Stimulated activated effector memory CD8-positive, alpha-beta T cell treated with anti-CD3 and anti-CD28 coated beads, Interleukin-12 subunit alpha, Interleukin-12 subunit beta, amount 100 ng/mL, for 72 hours (primary cell): ENCODE results near the gene NAALADL2.

Experiments used
- ATAC-seq: fragments of 150-1000 bp; cut with Tn5 transposase; 2 replicates; pipeline ENCODE4 v1.10.0; 2021
- DNase-seq, 2 donors: peaks; one replicate each; pipeline ENCODE4 v3.0.0; 2021 to 2022; ENCODE audit warnings: low spot score in 2 of 2
- H3K27ac Mint-ChIP-seq: one replicate; pipeline ENCODE4 v1.8.0; 2022; ENCODE audit warnings: mild to moderate bottlenecking, mixed read lengths
- H3K36me3 Mint-ChIP-seq: one replicate; pipeline ENCODE4 v1.8.0; 2022; ENCODE audit warnings: mild to moderate bottlenecking, mixed read lengths
- H3K4me1 Mint-ChIP-seq: one replicate; pipeline ENCODE4 v1.8.0; 2022; ENCODE audit warnings: mixed read lengths
- H3K4me3 Mint-ChIP-seq: one replicate; pipeline ENCODE4 v1.8.0; 2022; ENCODE audit warnings: mild to moderate bottlenecking, mixed read lengths
- H3K9me3 Mint-ChIP-seq: one replicate; pipeline ENCODE4 v1.8.0; 2022; ENCODE audit warnings: mixed read lengths

NAALADL2 gene

DNA sequence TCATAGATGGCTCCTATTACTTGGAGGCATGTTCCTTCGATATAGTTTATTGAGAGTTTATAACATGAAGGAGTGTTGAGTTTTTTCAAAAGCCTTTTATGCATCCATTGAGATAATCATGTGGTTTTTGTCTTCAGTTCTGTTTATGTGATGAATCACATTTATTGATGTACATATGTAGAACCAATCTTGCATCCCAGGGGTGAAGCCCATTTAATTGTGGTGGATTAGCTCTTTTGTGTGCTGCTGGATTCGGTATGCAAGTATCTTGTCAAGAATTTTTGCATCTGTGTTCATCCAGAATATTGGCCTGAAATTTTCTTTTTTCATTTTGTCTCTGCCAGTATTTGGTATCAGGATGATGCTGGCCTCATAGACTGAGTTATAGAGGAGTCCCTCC lies 81.0 kb downstream of the NAALADL2 start:
- Mint-ChIP-seq H3K36me3 (no peaks in the 10 kb centered on the region), H3K4me1 (no peaks in the 10 kb centered on the region)

DNA sequence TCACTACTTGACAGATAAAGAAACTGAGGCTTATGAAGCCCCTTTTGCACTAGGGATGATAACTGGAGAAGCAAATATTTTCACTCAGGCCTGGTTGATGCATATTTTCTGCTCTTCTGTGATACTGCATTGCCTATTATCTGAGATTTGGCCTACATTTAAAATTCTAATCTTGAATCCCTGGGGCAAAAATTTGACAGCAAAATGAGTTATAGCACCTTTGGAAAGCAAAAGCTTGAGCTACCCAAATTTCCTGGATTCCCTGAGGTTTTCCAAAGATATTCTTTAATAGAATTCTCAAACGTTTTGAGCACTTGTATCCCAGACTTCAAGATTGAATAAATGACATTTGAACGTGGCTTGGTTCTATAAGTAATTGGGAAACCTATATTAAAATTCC lies 86.1 kb downstream of the NAALADL2 start:
- no peak overlapping the region for H3K4me3 Mint-ChIP-seq
- H3K36me3 Mint-ChIP-seq = no peaks in the 10 kb centered on the region
- H3K4me1 Mint-ChIP-seq = no peaks in the 10 kb centered on the region
- ATAC-seq (no peak), DNase-seq (no peak)
- H3K27ac Mint-ChIP-seq = no peak overlapping the region
- H3K9me3 Mint-ChIP-seq = peaks cover 17% of the 10 kb centered on the region

More for the DNA sequence above, 81.0 kb downstream of the NAALADL2 start:
- no peak for DNase-seq
- H3K27ac Mint-ChIP-seq = no peak overlapping the region
- H3K4me3 Mint-ChIP-seq = no peak overlapping the region
- H3K9me3 Mint-ChIP-seq = peaks cover 17% of the 10 kb centered on the region
- no peak for ATAC-seq

DNA sequence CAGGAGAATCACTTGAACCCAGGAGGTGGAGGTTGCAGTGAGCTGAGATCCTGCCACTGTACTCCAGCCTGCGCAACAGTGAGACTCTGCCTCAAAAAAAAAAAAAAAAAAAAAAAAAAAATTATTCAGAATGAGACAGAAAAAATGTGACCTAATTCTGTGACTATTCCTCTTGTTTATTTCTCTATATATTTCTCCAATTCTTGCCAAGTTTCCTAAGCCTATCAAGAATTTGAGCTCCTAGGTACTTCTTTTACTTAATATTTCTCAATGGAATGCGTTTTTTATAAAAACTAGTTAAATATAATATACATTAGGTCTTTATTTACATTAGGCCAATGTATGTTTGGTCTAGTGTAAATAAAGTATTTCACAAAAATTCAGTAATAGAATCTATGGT lies 86.8 kb downstream of the NAALADL2 start:
- no peak for DNase-seq
- Mint-ChIP-seq H3K4me3 (no peak overlapping the region), H3K4me1 (no peaks in the 10 kb centered on the region), H3K27ac (no peak overlapping the region), H3K9me3 (peaks cover 12% of the 10 kb centered on the region), H3K36me3 (no peaks in the 10 kb centered on the region)
- no peak for ATAC-seq

DNA sequence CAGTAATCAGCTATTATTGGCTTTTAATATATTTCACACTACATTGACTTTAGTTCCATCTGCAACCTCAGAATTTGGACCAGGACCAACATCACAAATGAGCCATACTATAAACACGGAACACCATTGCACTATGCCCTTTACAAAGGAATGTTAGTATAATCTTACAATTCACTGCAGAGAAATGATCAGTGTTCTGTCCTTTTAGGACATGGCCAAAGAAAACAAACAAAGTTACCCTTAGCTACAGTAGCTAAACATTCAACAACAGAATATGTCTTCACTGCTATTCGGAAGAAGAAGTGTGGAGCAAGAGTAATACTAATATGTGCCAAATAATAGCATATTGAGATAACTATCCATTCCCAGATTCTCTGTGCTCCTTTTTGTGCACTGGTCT lies 90.4 kb downstream of the NAALADL2 start:
- H3K4me3 Mint-ChIP-seq = no peak overlapping the region
- H3K4me1 Mint-ChIP-seq = no peaks in the 10 kb centered on the region
- ATAC-seq (no peak), DNase-seq (no peak)
- no peak overlapping the region for H3K27ac Mint-ChIP-seq
- peaks cover 15% of the 10 kb centered on the region for H3K9me3 Mint-ChIP-seq
- H3K36me3 Mint-ChIP-seq = no peaks in the 10 kb centered on the region

DNA sequence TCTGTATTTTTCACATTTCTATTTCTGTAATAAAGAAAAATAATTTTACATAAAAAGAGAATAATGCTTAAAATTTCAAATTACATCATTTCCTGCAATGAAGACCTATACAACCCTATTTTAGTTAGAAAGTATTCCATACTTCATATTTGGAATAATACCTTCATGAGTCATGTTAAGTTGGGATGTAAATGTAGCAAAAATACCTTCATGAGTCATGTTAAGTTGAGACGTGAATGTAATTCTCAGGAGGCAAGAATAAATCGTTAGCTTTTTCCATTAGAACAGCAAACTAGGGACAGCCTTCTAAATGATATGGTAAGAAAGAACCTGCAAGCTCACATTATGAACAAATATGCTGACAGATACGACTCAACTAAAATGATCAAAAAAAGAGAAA lies 91.9 kb downstream of the NAALADL2 start:
- DNase-seq = no peak
- peaks cover 15% of the 10 kb centered on the region for H3K9me3 Mint-ChIP-seq
- no peak overlapping the region for H3K27ac Mint-ChIP-seq
- H3K36me3 Mint-ChIP-seq = no peaks in the 10 kb centered on the region
- no peak for ATAC-seq
- H3K4me3 Mint-ChIP-seq = no peak overlapping the region
- H3K4me1 Mint-ChIP-seq = no peaks in the 10 kb centered on the region

DNA sequence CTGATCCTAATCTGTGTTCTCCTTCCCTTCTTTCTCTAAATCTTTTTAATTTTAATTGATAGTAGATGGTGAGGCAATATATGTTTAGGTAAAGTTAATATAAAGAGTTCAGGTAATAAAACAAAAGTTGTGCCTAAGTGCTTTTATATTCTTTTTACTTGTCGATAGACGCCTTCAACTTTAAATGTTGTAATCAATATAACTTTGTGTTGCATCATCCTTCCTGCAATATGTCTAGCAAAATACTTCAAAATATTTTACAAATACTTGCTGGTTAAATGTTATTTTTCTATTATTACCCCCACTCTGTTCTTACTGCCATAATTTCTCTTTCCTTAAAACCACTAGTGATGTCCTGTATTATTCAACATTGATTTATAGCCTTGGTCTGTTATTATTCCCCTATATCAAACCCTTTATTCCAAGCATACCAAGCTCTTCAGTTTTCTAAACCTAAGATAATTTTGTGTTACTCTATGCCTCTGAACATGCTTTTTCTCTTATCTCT lies 92.4 kb downstream of the NAALADL2 start:
- Mint-ChIP-seq H3K4me3 (no peak overlapping the region), H3K27ac (no peak overlapping the region), H3K4me1 (no peaks in the 10 kb centered on the region), H3K9me3 (peaks cover 14% of the 10 kb centered on the region), H3K36me3 (no peaks in the 10 kb centered on the region)
- DNase-seq = no peak
- ATAC-seq = no peak

DNA sequence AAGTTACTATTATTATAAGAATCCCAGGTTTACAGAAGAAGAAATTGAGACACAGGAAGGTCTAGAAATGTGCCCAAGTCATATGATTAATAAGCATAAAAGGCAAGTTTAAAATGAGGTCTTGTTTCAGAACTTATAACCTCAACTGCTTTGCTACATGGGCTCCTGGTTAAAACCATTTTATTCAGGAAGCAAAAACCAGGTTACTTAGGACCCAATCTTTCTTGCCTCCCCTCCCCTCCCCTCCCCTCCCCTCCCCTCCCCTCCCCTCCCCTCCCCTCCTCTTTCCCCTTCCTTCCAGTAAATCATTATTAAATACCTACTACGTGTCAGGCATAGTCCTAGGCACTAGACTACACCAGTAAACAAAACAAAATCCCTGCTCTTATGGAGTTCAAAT lies 93.9 kb downstream of the NAALADL2 start:
- DNase-seq (no peak), ATAC-seq (no peak)
- H3K9me3 Mint-ChIP-seq = peaks cover 17% of the 10 kb centered on the region
- no peak overlapping the region for H3K4me3 Mint-ChIP-seq
- H3K27ac Mint-ChIP-seq = no peak overlapping the region
- H3K36me3 Mint-ChIP-seq = no peaks in the 10 kb centered on the region
- no peaks in the 10 kb centered on the region for H3K4me1 Mint-ChIP-seq

DNA sequence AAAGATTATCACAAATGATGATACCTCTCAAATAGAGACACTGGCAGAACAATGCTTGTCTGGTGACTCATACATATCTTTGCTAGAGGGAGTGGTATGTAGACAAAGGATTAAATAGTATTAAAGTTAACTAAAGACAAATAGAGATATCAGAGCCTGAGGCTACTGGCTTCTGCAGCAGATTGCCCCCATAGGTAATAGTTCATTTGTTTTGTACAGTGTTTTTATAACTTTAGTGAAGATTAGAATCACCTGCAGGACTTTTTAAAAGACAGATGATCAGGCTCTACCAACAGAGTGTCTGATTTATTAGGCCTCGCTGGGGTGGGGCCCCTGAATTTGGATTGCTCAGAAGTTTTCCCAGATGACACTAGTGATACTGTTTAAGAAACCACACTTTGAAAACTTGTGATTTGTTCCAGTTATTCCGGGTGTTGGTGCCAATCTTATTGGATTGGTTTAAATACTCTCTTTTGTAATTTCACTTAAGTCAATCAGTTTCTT lies 96.4 kb downstream of the NAALADL2 start:
- ATAC-seq (no peak), DNase-seq (no peak)
- Mint-ChIP-seq H3K9me3 (peaks cover 15% of the 10 kb centered on the region), H3K36me3 (no peaks in the 10 kb centered on the region), H3K4me3 (no peak overlapping the region), H3K27ac (no peak overlapping the region), H3K4me1 (no peaks in the 10 kb centered on the region)

DNA sequence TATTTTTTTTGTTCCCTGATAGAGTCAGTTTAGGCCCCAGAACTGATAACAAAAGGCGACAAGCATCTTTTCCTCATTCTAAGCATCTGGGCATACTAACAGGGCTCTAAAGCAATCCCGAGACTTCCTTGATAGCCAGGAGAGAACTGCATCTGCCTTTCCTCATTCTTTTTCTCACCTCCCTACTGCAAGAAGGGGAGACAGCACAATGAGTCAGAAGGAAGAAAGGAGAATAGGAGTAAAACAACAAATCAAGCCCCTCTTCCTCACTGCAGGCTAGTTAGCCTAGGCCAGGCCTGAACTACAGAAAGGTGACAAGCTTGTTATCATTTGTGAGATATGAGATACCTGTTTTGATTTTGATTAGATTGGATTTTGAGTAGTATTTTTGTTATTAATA lies 97.9 kb downstream of the NAALADL2 start:
- DNase-seq = no peak
- no peak for ATAC-seq

DNA sequence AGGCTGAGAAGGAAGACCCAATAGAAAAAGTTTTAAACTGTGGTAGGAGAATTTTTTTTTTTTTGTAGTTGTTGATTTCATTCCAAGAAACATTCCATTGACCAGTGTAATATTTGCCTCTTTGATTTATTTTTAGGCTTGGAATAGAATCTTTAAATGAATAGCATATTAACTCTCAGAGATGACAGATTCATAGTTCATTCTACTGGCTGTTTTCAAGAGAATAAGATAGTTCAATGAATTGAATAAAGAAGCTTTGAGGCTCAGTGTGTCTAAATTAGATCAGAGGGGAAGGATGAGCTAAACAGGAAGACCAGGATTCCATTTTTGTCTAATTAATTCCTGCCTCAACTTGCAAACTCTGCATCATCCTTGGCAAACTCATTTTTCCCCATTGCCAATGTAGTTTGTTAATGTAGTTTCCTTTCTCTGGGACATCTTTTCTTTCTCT lies 98.4 kb downstream of the NAALADL2 start:
- H3K36me3 Mint-ChIP-seq = no peaks in the 10 kb centered on the region
- H3K4me3 Mint-ChIP-seq = no peak overlapping the region
- H3K9me3 Mint-ChIP-seq = peaks cover 12% of the 10 kb centered on the region
- DNase-seq = no peak
- ATAC-seq = no peak
- no peak overlapping the region for H3K27ac Mint-ChIP-seq
- no peaks in the 10 kb centered on the region for H3K4me1 Mint-ChIP-seq

More for the DNA sequence above, 97.9 kb downstream of the NAALADL2 start:
- Mint-ChIP-seq H3K36me3 (no peaks in the 10 kb centered on the region), H3K27ac (no peak overlapping the region), H3K9me3 (peaks cover 14% of the 10 kb centered on the region), H3K4me3 (no peak overlapping the region), H3K4me1 (no peaks in the 10 kb centered on the region)

DNA sequence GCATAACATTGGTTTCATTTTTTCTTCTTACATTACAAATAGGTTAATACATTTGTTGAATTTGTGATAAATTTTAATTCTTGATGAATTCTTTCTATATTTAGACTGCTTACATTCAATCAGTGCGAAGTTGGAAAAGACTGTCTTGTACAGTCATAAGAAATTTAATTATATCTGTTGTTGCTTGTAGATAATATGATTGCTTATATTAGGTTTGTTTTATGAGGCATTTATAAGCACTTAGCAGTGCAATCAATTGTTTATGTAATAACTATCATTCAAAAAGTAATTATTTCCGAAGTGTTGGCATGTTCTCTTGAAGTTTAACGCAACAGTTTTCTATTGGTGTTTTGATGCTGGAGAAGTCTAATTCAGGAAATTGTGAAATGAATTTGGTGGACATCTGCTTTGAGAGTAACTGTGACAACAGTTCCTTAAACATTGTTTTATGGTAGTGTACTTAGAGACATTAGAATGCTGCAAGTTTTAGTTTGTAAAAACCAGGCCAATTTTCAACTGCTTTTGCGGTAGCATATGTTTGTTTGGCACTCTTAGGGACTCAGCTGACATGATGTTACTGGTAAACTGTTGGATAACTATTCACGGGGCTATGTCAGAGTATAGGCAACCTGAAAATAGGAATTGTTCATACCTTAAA lies 99.7 kb downstream of the NAALADL2 start:
- DNase-seq (no peak), ATAC-seq (no peak)
- Mint-ChIP-seq H3K27ac (no peak overlapping the region), H3K36me3 (no peaks in the 10 kb centered on the region), H3K4me3 (no peak overlapping the region), H3K4me1 (no peaks in the 10 kb centered on the region), H3K9me3 (peaks cover 8% of the 10 kb centered on the region)

DNA sequence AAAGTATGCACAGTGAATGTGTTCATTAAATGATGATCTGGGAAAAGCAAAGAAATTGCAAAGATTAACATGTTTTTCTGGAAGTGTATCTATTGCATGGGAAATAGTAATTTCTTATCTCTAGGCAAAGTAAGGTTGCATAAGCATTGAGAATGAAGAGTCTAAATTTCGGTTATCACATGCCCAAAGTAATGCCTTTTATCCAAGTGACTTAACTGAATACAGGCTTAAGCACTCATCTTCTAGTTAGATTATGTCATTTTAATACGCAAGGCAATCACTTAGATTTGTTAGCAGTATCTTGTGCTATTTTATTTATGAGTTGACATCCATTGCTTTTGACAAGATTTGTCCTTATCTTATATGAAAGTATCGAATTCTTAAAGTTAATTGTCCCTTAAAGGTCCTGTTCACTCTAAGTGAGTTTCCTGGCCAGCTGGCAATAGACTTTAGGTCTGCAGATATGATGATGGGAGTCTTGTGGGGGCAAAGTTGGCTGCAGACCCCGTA lies 100.5 kb downstream of the NAALADL2 start:
- H3K27ac Mint-ChIP-seq = no peak overlapping the region
- H3K36me3 Mint-ChIP-seq = no peaks in the 10 kb centered on the region
- H3K4me3 Mint-ChIP-seq = no peak overlapping the region
- no peak for ATAC-seq
- H3K9me3 Mint-ChIP-seq = peaks cover 8% of the 10 kb centered on the region
- no peaks in the 10 kb centered on the region for H3K4me1 Mint-ChIP-seq
- DNase-seq = no peak

DNA sequence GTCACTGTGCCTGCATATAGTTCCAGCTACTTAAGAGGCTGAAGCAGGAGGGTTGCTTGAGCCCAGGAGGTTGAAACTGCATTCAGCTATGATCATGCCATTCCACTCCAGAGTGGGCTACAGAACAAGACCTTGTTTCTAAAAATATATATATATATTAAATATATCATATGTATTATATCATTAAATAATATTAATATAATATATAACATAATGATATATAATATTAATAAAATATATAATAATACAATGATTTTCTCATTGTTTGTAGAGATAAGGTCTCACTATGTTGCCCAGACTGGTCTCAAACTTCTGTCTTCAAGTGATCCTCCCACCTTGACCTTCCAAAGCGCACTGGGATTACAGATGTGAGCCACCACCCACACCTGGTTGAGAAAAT lies 101.8 kb downstream of the NAALADL2 start:
- H3K36me3 Mint-ChIP-seq = no peaks in the 10 kb centered on the region
- H3K4me1 Mint-ChIP-seq = no peaks in the 10 kb centered on the region
- ATAC-seq (no peak), DNase-seq (no peak)
- H3K4me3 Mint-ChIP-seq = no peak overlapping the region
- no peak overlapping the region for H3K27ac Mint-ChIP-seq
- H3K9me3 Mint-ChIP-seq = peaks cover 14% of the 10 kb centered on the region

DNA sequence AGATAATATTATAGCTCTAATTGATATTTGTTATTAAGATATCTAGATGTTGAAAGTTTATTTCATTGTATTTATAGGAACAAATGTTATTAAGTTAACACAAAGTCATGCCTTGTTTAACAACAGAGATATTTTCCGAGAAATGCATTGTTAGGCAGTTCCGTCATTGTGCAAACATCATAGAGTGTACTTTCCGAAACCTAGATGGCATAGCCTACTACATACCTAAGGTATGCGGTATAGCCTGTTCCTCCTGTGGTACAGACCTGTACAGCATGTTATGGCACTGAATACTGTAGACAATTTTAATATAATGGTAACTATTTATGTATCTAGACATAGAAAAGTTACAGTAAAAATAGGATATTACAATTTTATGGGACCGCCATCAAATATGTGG lies 114.3 kb downstream of the NAALADL2 start:
- no peak for ATAC-seq
- peaks cover 7% of the 10 kb centered on the region for H3K9me3 Mint-ChIP-seq
- H3K4me1 Mint-ChIP-seq = no peaks in the 10 kb centered on the region
- no peak for DNase-seq
- H3K4me3 Mint-ChIP-seq = no peak overlapping the region
- no peak overlapping the region for H3K27ac Mint-ChIP-seq
- H3K36me3 Mint-ChIP-seq = no peaks in the 10 kb centered on the region

DNA sequence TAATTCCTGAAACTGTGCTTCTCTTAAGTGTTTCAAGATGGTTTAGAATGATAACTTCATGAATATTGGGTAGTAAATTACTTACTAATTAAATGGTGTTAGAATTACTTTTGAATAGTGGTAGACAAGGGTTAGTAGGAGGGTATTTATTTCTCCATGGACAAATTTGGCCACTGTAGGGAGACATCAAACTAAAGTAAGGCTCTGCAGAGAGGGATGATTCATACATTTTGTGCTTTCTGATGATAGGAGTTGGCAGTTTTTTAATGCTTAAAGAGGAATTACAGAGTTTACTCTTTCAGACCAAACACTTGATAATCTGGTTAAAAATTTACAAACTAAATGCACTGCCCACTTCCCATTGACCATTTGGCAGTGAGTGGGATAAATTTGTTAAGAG lies 127.6 kb downstream of the NAALADL2 start:
- no peak overlapping the region for H3K4me3 Mint-ChIP-seq
- DNase-seq (no peak), ATAC-seq (no peak)
- H3K4me1 Mint-ChIP-seq = no peaks in the 10 kb centered on the region
- peaks cover 3% of the 10 kb centered on the region for H3K9me3 Mint-ChIP-seq
- H3K27ac Mint-ChIP-seq = no peak overlapping the region
- no peaks in the 10 kb centered on the region for H3K36me3 Mint-ChIP-seq

DNA sequence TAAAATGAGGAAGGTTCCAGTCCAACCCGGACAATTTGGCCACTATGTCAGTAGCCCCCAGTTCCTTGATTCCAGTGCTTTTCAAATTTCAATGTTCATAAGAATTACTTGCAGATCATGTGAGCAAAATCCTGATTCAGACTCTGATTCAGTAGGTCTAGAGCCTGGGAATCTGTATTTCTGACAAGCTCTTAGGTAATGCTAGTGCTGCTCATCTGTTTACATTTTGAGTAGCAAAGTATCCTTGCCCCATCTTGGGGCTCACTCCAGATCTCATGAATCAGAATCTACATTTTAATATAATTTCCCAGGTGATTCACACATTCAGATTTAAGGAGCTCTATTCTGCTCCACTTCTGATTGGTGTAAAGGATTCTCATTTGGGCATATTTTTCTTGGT lies 142.0 kb downstream of the NAALADL2 start:
- DNase-seq (no peak), ATAC-seq (no peak)
- Mint-ChIP-seq H3K9me3 (peaks cover 12% of the 10 kb centered on the region), H3K36me3 (no peaks in the 10 kb centered on the region), H3K4me3 (no peak overlapping the region), H3K4me1 (no peaks in the 10 kb centered on the region), H3K27ac (no peak overlapping the region)
